Right lung (tissue), 5 donors: ENCODE results near the gene LEKR1. TPM values are rescaled to one million over a fixed set of nuclear protein-coding genes. Genes with fewer than 3 reads are reported as not detected.
A peak's percentile ranks its signal among the peaks of the same experiment; 100 is the strongest.

Experiments
- DNase-seq, 2 donors: peaks; one replicate each; pipeline ENCODE4 v3.0.0-alpha.2; 2013
- polyA plus RNA-seq, 5 donors: library from polyadenylated mRNA; unstranded; fragments of 120-200 nt; gene quantifications; one replicate each; pipeline versions ENCODE4 v1.2.1 to v1.2.3, GENCODE V29; 2013; ENCODE audit warnings: inconsistent platforms in 1 of 5, low replicate concordance in 1 of 5; ENCODE audit not compliant: insufficient read length in 5 of 5, insufficient read depth in 1 of 5

LEKR1 gene
- polyA plus RNA-seq, 5 donors, result 1.4 to 3.0 (median 1.8) TPM

DNA sequence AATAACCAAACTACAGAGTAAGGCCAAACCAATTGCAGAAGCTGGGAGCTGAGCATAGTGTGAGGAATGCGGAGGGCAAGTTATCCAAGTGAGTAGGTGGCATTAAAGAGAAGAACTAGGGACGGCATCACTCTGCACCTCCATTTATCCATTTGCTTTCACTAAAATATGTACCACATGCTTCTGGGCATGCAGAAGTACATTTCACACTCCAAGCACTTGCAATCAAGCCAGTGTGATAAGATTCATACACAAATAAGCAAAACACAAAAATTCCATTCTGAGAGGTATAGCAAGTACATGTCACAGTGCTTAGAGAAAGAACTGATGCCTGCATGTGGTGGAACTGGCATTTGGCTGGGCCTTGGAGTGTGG lies 252.6 kb downstream of the LEKR1 start:
- DNase-seq, result no peak

GRCh38 chr3:157079676-157080369 lies 253.7 kb downstream of the LEKR1 start:
- DNase-seq, result no peak

DNA sequence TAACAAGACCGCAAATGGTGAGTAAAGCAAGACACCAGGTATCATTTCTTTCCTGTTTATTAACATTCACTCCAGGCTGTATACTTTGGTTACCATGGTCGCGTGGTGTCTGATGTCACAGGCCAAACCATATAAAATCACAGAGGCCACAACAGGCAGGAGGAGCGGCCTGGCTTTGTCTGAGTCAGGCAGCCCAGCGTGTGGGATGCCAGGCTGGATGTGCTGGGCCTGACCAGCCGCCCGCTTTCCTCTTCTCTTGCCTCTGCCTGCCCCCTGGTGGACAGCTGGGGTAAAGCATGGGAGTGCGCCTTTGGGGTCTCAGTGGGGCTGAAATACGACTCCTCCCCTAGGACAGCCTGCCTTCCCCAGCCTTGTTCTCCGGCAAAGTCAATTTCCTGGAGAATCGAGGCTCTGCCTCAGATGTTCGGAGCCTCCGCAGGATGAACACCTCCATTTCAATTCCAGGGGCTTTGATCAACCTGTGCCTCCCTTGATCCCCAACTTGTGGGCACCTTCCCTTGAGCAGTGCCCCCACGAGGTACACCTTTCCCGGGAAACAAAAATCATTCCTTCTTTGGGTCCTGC lies 255.6 kb downstream of the LEKR1 start:
- DNase-seq, result peak; percentile 69 to 82

GRCh38 chr3:157082305-157082982 lies 256.3 kb downstream of the LEKR1 start:
- no peak for DNase-seq

DNA sequence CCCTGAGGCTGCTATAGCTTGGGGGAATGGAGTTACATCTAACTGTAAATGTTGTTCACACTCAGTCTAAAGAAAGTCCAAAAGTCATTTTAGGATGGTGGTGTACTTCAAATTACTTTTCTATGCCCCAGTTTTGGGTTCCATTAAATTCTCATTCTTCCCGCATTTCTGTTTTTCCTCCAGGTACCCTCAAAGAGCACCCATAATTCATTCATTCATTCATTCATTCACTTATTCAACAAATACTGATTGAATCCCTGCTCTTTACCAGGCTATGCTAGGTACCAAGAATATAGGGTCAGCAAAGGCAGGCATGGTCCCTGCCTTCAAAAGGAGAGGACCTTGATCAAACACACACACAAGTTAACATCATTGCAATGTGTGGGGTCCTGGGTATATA lies 257.7 kb downstream of the LEKR1 start:
- no peak for DNase-seq

GRCh38 chr3:157086060-157086750 lies 260.1 kb downstream of the LEKR1 start:
- DNase-seq, result no peak

DNA sequence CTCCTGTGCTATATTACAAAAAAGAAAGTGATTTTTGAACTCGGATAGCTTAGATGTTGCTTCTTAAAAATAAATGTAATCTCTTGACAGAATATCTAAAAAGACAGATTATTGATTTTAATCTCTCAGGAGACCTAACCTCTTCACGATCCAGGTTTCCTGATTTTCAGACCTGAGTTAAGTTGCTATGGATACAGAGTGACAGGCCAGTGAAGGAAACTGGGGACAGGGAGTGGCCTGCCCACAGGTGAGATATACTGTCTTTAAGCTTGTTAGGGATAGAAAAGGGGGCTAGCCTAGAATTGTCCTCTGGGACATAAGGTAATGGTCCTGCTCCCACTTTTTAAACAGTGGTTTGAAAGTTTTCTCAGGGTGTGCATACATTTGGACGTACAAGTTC lies 260.6 kb downstream of the LEKR1 start:
- DNase-seq, result no peak

DNA sequence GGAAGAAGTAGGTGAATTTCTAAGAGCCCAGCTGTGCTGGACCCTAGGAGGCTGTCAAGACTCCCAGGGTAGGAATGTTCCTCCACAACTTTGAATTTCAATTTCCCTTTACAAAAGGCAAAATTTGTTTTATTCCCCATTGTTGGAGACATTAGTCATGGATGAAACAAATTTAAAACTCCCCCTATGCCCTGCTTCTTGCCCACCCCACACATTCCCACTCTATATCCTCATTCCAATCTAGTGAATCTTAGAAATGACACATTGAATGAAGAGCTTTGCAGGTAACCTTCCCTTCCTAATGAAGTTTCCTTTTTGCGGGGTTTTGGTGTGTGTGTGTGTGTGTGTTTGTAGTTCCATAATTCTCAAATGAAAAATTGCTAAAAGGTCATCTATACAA lies 261.2 kb downstream of the LEKR1 start:
- DNase-seq, result no peak

DNA sequence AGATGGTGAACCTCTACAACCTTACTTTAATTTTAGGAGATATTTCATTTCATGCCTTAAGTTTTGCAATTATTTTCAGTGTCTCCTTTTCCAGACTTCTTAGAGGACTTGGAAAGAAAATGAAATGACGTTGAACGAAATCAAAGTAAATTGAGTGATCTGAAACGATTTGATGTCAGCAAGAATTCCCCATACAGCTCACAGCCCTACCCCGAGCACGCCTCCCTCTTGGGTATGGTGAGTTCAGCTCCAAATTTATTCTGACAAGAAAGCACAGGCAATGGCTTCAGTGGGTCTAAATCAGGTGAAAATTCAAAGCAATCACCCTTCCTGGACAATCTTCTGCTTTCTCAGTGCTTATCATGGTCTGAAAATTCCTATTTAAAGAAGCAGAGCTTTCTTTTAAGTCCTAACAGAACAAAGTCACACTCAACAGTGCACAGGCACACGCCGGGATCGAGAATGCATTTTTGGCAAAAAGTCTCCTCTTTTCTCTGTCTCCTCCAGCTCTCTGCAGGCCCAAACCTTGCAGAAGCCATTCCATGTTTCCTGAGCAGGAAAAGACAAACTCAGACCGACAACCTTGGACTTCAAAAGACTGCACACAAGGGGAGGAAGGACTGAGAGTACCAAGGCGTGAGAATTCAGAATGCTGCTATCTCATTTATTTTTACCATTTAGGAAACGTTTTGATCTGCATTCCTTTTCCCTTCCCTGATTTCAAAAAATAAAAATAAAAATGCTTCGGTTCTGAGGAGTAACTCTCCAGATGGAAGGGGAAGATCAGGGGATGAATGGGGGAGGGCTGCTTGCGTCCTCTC lies 261.8 kb downstream of the LEKR1 start:
- DNase-seq, result no peak

DNA sequence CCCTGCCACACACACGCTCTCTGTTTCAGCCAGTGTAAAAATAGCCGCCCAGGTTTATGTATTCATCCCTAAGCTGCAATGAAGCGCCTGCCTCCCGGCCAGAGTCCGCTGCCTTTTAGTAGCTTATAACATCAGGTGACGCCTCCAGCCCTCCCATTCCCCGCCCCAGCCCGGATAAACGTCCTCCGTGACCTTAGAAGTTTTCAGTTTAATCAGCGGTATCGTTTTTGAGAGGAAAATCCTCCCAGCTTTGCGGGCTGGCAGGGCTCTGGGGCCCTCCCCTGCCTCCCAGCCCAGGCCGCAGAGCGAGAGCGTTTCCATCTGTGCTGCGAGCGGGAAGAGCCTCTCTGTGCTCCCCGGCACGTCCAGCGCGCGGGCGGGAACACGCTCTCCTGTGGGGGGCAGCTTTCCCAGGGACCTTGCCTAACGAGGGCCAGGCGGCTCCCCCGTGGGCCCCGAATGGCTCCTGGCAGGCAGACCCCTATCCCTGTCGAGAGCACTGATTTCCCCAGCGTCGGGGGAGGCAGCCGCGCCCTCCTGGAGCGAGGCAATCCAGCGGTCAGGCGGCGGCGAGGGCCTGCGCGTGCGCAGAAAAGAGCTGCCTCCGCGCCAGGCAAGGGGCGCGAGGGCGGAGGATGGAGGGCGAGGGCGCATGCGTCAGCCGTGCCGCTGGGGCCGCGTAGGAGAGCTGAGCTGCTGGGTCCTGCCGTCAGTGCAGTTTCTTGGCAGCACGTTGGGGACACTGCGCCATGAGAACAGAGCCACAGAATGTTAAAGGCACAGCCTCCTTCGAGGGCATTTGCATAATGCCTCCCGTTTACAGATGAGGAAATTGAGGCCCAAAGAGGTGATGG lies 262.7 kb downstream of the LEKR1 start:
- DNase-seq, result peak; percentile 98

DNA sequence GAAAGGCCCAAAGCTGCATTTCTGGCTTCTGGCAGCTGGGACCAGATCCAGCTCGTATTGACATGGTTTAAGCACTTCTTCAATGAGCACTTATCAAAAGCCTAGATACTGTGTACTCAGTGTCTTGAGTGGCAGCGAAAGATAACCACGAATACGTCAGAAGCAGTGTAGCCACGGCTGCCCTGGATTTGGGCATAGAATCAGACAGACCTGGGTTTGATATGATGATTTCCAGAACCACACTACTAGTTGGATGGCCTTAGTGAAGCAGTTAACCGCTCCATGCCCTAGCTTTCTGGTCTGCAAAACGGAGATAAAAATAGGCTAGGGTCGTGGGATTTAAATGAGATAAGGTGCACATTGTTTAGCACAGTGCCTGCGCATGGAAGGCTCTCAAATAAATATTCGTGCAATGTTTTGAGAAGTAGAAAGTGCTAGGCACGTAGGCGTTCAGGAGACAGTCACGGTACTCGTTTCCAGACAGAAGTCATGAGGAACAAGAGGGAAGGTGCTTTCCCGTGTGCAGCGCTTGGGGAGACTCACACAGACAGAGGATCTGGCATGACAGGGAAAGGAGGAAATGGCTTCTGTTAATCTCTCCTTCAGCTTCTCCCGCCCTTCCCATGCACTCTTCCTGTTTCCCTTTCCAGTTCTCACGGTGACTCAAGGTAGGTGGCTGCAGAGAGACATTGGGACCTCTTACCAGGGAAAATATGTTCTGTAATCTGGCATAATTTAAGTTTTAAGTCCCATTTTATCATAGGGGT lies 263.5 kb downstream of the LEKR1 start:
- peak in 1 of 2 donors; percentile 47 for DNase-seq

- no peak for DNase-seq
Observed at GRCh38 chr3:157091083-157091833, 265.1 kb downstream of the LEKR1 start.

DNA sequence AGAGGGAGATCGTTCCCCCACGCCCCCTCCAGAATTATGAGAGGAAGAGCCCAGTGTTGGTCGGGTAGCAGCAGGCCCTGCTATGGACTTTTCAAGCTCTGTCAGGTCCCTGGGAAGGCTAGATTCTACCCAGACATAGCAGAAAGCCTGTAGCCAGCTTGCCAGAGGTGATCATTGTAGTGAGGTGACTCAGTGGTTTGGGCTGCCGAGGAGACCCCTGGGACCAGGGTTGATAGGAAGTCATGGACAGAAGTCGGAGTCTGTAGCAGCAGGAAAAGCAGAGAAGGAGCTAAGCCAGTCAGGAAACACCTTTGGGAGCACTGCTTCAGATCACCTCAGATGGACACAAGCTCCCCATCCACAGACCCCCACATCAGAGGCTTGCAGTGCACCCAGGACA lies 266.1 kb downstream of the LEKR1 start:
- no peak for DNase-seq

- no peak for DNase-seq
Observed at GRCh38 chr3:157093096-157093495, 266.9 kb downstream of the LEKR1 start.

GRCh38 chr3:157094301-157094700 lies 268.1 kb downstream of the LEKR1 start:
- DNase-seq, result no peak

- DNase-seq, result no peak
Observed at GRCh38 chr3:157094751-157095480, 268.8 kb downstream of the LEKR1 start.
